ENCODE results near the gene AUTS2. TPM values are rescaled to one million over a fixed set of nuclear protein-coding genes. Genes with fewer than 3 reads are reported as not detected.

Gene AUTS2
- total RNA-seq, 1 experiment from 2014 or later = 42.1 TPM

DNA sequence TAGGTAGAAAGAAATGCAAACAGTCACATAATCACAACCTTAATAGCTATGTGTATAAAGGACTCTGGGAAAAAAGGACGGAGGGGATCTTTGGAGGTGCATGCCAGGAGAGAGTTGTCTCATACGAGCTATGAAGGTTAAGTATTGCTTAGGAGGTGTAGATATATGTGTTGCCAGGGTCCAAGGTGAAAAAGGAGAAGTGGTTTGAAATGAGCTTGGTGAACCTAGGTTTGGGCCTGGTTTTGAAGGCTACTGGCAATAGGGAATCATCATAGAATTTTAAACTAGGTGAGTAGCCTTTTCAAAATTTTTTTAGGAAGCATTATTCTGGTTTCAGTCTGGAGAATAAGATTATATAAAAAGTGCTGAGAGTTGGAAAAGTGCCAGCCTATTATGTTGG is 336.8 kb downstream of the AUTS2 start:
- no peaks in the 10 kb centered on the region for H3K4me1 ChIP-seq (ENCODE audit: insufficient read depth, low read length, poor library complexity, severe bottlenecking)
- no peak for DNase-seq (ENCODE audit: low spot score)
- intact Hi-C loops (cut with micrococcal nuclease; ENCODE audit: unreplicated experiment) = loop anchor here (10.0 kb wide), 1 partner anchor 1750 kb away; no protein-coding TSS in a partner anchor
- CTCF ChIA-PET = no interaction called here
- H3K36me3 ChIP-seq (ENCODE audit: insufficient read depth, low read length, poor library complexity, severe bottlenecking) = no peaks in the 10 kb centered on the region
- no peaks in the 10 kb centered on the region for H3K9me3 ChIP-seq (ENCODE audit: low read depth, low read length, poor library complexity, severe bottlenecking)
- POLR2A ChIA-PET (ENCODE audit: low non-redundant PET) = no interaction called here
- no peak overlapping the region for H3K27ac ChIP-seq (ENCODE audit: low read depth, low read length, poor library complexity, severe bottlenecking)
- H3K27me3 ChIP-seq (replicated peaks; ENCODE audit: insufficient read depth, low read depth, low read length, poor library complexity) = no peaks in the 10 kb centered on the region
- no peak overlapping the region for H3K4me3 ChIP-seq (ENCODE audit: low read depth, low read length, poor library complexity, severe bottlenecking)
- no TSS peak for BruUV-seq (replicated peaks)
- no peak for TF ChIP-seq EZH2 (IDR thresholded peaks at IDR 0.05; ENCODE audit: borderline replicate concordance, low read depth, low read length, poor library complexity, severe bottlenecking)
- TF ChIP-seq, protein P1, sequence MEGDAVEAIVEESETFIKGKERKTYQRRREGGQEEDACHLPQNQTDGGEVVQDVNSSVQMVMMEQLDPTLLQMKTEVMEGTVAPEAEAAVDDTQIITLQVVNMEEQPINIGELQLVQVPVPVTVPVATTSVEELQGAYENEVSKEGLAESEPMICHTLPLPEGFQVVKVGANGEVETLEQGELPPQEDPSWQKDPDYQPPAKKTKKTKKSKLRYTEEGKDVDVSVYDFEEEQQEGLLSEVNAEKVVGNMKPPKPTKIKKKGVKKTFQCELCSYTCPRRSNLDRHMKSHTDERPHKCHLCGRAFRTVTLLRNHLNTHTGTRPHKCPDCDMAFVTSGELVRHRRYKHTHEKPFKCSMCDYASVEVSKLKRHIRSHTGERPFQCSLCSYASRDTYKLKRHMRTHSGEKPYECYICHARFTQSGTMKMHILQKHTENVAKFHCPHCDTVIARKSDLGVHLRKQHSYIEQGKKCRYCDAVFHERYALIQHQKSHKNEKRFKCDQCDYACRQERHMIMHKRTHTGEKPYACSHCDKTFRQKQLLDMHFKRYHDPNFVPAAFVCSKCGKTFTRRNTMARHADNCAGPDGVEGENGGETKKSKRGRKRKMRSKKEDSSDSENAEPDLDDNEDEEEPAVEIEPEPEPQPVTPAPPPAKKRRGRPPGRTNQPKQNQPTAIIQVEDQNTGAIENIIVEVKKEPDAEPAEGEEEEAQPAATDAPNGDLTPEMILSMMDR (conservative IDR thresholded peaks at IDR 0.05; ENCODE audit: low read depth, low read length) = no peak

GRCh38 chr7:69937097-69937496 is 338.8 kb downstream of the AUTS2 start:
- CTCF ChIA-PET = no interaction called here
- Histone ChIP-seq H3K4me1 (ENCODE audit: insufficient read depth, low read length, poor library complexity, severe bottlenecking) (no peaks in the 10 kb centered on the region), H3K36me3 (ENCODE audit: insufficient read depth, low read length, poor library complexity, severe bottlenecking) (no peaks in the 10 kb centered on the region), H3K27ac (ENCODE audit: low read depth, low read length, poor library complexity, severe bottlenecking) (no peak overlapping the region), H3K9me3 (ENCODE audit: low read depth, low read length, poor library complexity, severe bottlenecking) (no peaks in the 10 kb centered on the region), H3K4me3 (ENCODE audit: low read depth, low read length, poor library complexity, severe bottlenecking) (no peak overlapping the region), H3K27me3 (replicated peaks; ENCODE audit: insufficient read depth, low read depth, low read length, poor library complexity) (no peaks in the 10 kb centered on the region)
- no peak for TF ChIP-seq EZH2 (IDR thresholded peaks at IDR 0.05; ENCODE audit: borderline replicate concordance, low read depth, low read length, poor library complexity, severe bottlenecking)
- intact Hi-C loops (cut with micrococcal nuclease; ENCODE audit: unreplicated experiment) = loop anchor here (10.0 kb wide), 1 partner anchor 1752 kb away; no protein-coding TSS in a partner anchor
- POLR2A ChIA-PET (ENCODE audit: low non-redundant PET) = no interaction called here
- no peak for DNase-seq (ENCODE audit: low spot score)
- BruUV-seq (replicated peaks) = no TSS peak

DNA sequence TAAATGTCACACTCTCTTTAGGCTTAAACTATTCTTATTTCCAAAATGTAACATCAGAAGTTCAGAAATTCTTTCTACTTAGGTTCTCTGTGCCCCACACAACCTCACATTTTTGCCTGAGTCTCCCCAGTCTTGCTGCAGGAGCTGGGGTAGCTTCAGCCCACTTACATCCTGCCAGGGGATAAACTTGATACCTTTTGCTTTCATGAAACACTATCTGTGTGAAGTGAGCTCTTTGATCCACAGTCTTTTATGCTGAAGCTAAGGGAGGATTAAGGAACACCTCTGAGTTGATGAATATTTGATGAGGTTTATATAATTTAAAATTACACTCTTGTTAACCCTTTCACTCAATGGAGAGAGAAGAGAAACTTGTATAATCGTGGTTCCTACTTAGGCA is 341.0 kb downstream of the AUTS2 start:
- H3K27ac ChIP-seq (ENCODE audit: low read depth, low read length, poor library complexity, severe bottlenecking) = no peak overlapping the region
- H3K36me3 ChIP-seq (ENCODE audit: insufficient read depth, low read length, poor library complexity, severe bottlenecking) = no peaks in the 10 kb centered on the region
- DNase-seq (ENCODE audit: low spot score) = no peak
- TF ChIP-seq, protein P1 (conservative IDR thresholded peaks at IDR 0.05; ENCODE audit: low read depth, low read length) = no peak
- POLR2A ChIA-PET (ENCODE audit: low non-redundant PET) = no interaction called here
- intact Hi-C loops (cut with micrococcal nuclease; ENCODE audit: unreplicated experiment) = loop anchor here (10.0 kb wide), 1 partner anchor 1755 kb away; no protein-coding TSS in a partner anchor
- CTCF ChIA-PET = no interaction called here
- H3K9me3 ChIP-seq (ENCODE audit: low read depth, low read length, poor library complexity, severe bottlenecking) = no peaks in the 10 kb centered on the region
- H3K4me1 ChIP-seq (ENCODE audit: insufficient read depth, low read length, poor library complexity, severe bottlenecking) = no peaks in the 10 kb centered on the region
- BruUV-seq (replicated peaks) = no TSS peak
- H3K4me3 ChIP-seq (ENCODE audit: low read depth, low read length, poor library complexity, severe bottlenecking) = no peak overlapping the region
- H3K27me3 ChIP-seq (replicated peaks; ENCODE audit: insufficient read depth, low read depth, low read length, poor library complexity) = no peaks in the 10 kb centered on the region

DNA sequence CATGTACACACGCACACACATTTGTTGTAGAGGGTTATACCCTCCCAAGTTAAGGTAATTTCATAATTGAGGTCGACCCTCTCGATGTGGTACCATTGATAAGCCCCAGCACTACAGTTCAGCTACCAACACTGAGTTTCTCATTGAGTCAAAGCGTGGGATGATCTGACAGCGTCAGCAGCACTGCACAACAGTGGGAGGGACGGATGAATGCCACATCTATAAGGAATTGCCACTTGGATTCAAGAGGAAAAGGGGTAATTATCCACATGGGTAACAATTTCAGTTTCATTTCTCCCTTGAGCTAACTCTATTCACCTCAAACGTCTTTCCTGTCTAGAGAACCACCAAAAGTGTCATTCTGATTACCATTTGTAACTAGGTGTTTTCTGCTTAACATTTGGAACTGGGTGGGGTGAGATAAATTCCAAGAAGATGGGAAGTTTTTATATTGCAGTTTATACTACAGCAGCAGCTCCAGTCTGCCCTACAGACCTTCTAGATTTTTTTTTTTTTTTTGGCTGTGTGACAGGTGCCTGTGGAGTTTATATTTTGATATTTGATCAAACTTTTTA is 342.9 kb downstream of the AUTS2 start:
- intact Hi-C loops (cut with micrococcal nuclease; ENCODE audit: unreplicated experiment) = no loop called here
- CTCF ChIA-PET = no interaction called here
- POLR2A ChIA-PET (ENCODE audit: low non-redundant PET) = no interaction called here
- no peak overlapping the region for H3K4me3 ChIP-seq (ENCODE audit: low read depth, low read length, poor library complexity, severe bottlenecking)
- TF ChIP-seq, protein P1 (conservative IDR thresholded peaks at IDR 0.05; ENCODE audit: low read depth, low read length) = no peak
- TF ChIP-seq EZH2 (IDR thresholded peaks at IDR 0.05; ENCODE audit: borderline replicate concordance, low read depth, low read length, poor library complexity, severe bottlenecking) = no peak
- H3K36me3 ChIP-seq (ENCODE audit: insufficient read depth, low read length, poor library complexity, severe bottlenecking) = no peaks in the 10 kb centered on the region
- no peaks in the 10 kb centered on the region for H3K27me3 ChIP-seq (replicated peaks; ENCODE audit: insufficient read depth, low read depth, low read length, poor library complexity)
- H3K9me3 ChIP-seq (ENCODE audit: low read depth, low read length, poor library complexity, severe bottlenecking) = no peaks in the 10 kb centered on the region
- no peak for DNase-seq (ENCODE audit: low spot score)
- H3K27ac ChIP-seq (ENCODE audit: low read depth, low read length, poor library complexity, severe bottlenecking) = no peak overlapping the region
- no TSS peak for BruUV-seq (replicated peaks)
- no peaks in the 10 kb centered on the region for H3K4me1 ChIP-seq (ENCODE audit: insufficient read depth, low read length, poor library complexity, severe bottlenecking)

All from A673 (cell line).